Vagina (tissue), 2 donors: Measurements from ENCODE around the gene PRRT1.

Experiments
- CTCF ChIP-seq, 3 experiments: fragments of 450-650 bp in 2 of 3; fragments of 200-600 bp in 1 of 3; sonication (generic) in 1 of 3; IDR thresholded peaks; one replicate each; pipeline ENCODE4 v1.5.1; 2017 to 2019; ENCODE audit warnings: antibody characterized with exemption in 3 of 3, mild to moderate bottlenecking in 2 of 3, moderate library complexity in 2 of 3
- POLR2A ChIP-seq, 2 donors: fragments of 450-650 bp; IDR thresholded peaks; one replicate each; pipeline ENCODE4 v1.6.1; 2017; ENCODE audit warnings: antibody characterized with exemption in 2 of 2, mild to moderate bottlenecking in 2 of 2, moderate library complexity in 2 of 2

GRCh38 chr6:32149932-32150870 lies 1.5 kb downstream of the PRRT1 start:
- TF ChIP-seq CTCF (IDR thresholded peaks at IDR 0.05), result no peak
- TF ChIP-seq POLR2A (IDR thresholded peaks at IDR 0.05), result no peak
